Testis (tissue), 3 donors: ENCODE measurements around the gene HDAC7. TPM values are rescaled to one million over a fixed set of nuclear protein-coding genes. Genes with fewer than 3 reads are reported as not detected.

Experiments
- DNase-seq: peaks from one replicate; pipeline ENCODE4 v3.0.0-alpha.2; 2019
- H3K27ac ChIP-seq, 2 donors: fragments of 200-600 bp; sonication (generic); one replicate each; pipeline ENCODE4 v1.5.1; 2019
- H3K27me3 ChIP-seq: fragments of 200-600 bp; sonication (generic); one replicate; pipeline ENCODE4 v1.5.1; 2019
- H3K36me3 ChIP-seq: fragments of 200-600 bp; sonication (generic); one replicate; pipeline ENCODE4 v1.5.1; 2017; ENCODE audit warnings: low read depth; ENCODE audit errors: missing control alignments
- H3K4me1 ChIP-seq: fragments of 200-600 bp; sonication (generic); one replicate; pipeline ENCODE4 v1.5.1; 2019
- H3K4me3 ChIP-seq, 2 donors: fragments of 200-600 bp; sonication (generic); one replicate each; pipeline ENCODE4 v1.5.1; 2017 to 2019
- H3K9me3 ChIP-seq: fragments of 200-600 bp; sonication (generic); one replicate; pipeline ENCODE4 v1.5.1; 2017
- CTCF ChIP-seq, 3 experiments: fragments of 450-650 bp in 2 of 3; fragments of 200-600 bp in 1 of 3; sonication (generic) in 1 of 3; IDR thresholded peaks; one replicate each; pipeline ENCODE4 v1.5.1; 2016 to 2019; ENCODE audit warnings: antibody characterized with exemption in 3 of 3, mild to moderate bottlenecking in 2 of 3, moderate library complexity in 1 of 3
- POLR2A ChIP-seq: fragments of 450-650 bp; IDR thresholded peaks from one replicate; pipeline ENCODE4 v1.6.1; 2017; ENCODE audit warnings: antibody characterized with exemption, mild to moderate bottlenecking, moderate library complexity
- WGBS, 2 donors: methylation state at CpG; one replicate each; pipeline ENCODE4 v1.1.5; 2018; 5-methylcytosine and 5-hydroxymethylcytosine counted together
- intact Hi-C: fragments of 100-400 bp; cut with DNase I; formaldehyde crosslinking; loops from one replicate; pipeline ENCODE4 v1.15.1; 2023; ENCODE audit warnings: low total_unique reads
- polyA plus RNA-seq: library from polyadenylated mRNA; stranded (reverse); fragments of 350-450 nt; fragmentation: Illumina TruSeq; extraction: RNeasy Lipid Tissue Mini Kit (QIAGEN cat#74804); gene quantifications from one replicate; pipeline ENCODE4 v1.2.3, GENCODE V29; 2014; ENCODE audit warnings: low read depth, low replicate concordance; ENCODE audit not compliant: insufficient read depth
- total RNA-seq, 2 donors: library from RNA; depleted of rRNA; stranded (reverse); fragments of >200 nt; gene quantifications; one replicate each; pipeline ENCODE4 v1.2.3, GENCODE V29; 2016

HDAC7 gene
- total and polyA plus RNA-seq, 3 donors from 2014 or later: 28.2 to 70.0 (median 39.9) TPM

- TF ChIP-seq POLR2A (no peak), CTCF (IDR thresholded peaks at IDR 0.05) (no peak)
- Histone ChIP-seq H3K4me1 (peaks cover 50% of the 10 kb centered on the region), H3K9me3 (no peaks in the 10 kb centered on the region), H3K27me3 (no peaks in the 10 kb centered on the region), H3K36me3 (no peaks in the 10 kb centered on the region), H3K4me3 (no peak overlapping the region), H3K27ac (no peak overlapping the region)
- WGBS, 2 donors: 71 to 92% methylated on average over 4 of the region's 4 CpGs
- intact Hi-C loops: no loop called here
- DNase-seq: no peak
These were observed 86.6 kb downstream of the HDAC7 start for GRCh38 chr12:47733142-47733541.

Other genes with a start within 250 kb of the HDAC7 start
- 10 to 100 TPM; 25.0 to 32.3 TPM for gene RPAP3, start 113.9 kb downstream of the HDAC7 start, total RNA-seq
- gene RPAP3, start 113.9 kb downstream of the HDAC7 start, polyA plus RNA-seq: 12.7 TPM
- gene ENDOU, start 94.4 kb downstream of the HDAC7 start, total RNA-seq: under 1 TPM; 0.16 to 0.43 TPM
- gene ENDOU, start 94.4 kb downstream of the HDAC7 start, polyA plus RNA-seq: 0.21 TPM
- gene RAPGEF3, start 61.0 kb downstream of the HDAC7 start, total RNA-seq: 10 to 100 TPM; 24.6 to 30.2 TPM
- gene RAPGEF3, start 61.0 kb downstream of the HDAC7 start, polyA plus RNA-seq: 13.9 TPM
- 10 to 100 TPM; 25.5 to 32.0 TPM for gene SLC48A1, start 46.7 kb downstream of the HDAC7 start, total RNA-seq
- 21.0 TPM for gene SLC48A1, start 46.7 kb downstream of the HDAC7 start, polyA plus RNA-seq
- gene VDR, start 85.1 kb upstream of the HDAC7 start, total RNA-seq: 1 to 10 TPM; 1.4 to 2.9 TPM
- 3.7 TPM for gene VDR, start 85.1 kb upstream of the HDAC7 start, polyA plus RNA-seq
- 10 to 100 TPM; 63.5 to 91.1 TPM for gene TMEM106C, start 143.7 kb upstream of the HDAC7 start, total RNA-seq
- 132 TPM for gene TMEM106C, start 143.7 kb upstream of the HDAC7 start, polyA plus RNA-seq
- 1 to 10 TPM; 1.8 to 8.0 TPM for gene COL2A1, start 184.6 kb upstream of the HDAC7 start, total RNA-seq
- 2.8 TPM for gene COL2A1, start 184.6 kb upstream of the HDAC7 start, polyA plus RNA-seq